Embryonic facial prominence (tissue), 1 donor: ENCODE data around the gene MICAL2.

Experiments
- DNase-seq: peaks from one replicate; pipeline ENCODE4 v3.0.0-alpha.2; 2016; ENCODE audit errors: extremely low spot score

The MICAL2 gene, protein sequence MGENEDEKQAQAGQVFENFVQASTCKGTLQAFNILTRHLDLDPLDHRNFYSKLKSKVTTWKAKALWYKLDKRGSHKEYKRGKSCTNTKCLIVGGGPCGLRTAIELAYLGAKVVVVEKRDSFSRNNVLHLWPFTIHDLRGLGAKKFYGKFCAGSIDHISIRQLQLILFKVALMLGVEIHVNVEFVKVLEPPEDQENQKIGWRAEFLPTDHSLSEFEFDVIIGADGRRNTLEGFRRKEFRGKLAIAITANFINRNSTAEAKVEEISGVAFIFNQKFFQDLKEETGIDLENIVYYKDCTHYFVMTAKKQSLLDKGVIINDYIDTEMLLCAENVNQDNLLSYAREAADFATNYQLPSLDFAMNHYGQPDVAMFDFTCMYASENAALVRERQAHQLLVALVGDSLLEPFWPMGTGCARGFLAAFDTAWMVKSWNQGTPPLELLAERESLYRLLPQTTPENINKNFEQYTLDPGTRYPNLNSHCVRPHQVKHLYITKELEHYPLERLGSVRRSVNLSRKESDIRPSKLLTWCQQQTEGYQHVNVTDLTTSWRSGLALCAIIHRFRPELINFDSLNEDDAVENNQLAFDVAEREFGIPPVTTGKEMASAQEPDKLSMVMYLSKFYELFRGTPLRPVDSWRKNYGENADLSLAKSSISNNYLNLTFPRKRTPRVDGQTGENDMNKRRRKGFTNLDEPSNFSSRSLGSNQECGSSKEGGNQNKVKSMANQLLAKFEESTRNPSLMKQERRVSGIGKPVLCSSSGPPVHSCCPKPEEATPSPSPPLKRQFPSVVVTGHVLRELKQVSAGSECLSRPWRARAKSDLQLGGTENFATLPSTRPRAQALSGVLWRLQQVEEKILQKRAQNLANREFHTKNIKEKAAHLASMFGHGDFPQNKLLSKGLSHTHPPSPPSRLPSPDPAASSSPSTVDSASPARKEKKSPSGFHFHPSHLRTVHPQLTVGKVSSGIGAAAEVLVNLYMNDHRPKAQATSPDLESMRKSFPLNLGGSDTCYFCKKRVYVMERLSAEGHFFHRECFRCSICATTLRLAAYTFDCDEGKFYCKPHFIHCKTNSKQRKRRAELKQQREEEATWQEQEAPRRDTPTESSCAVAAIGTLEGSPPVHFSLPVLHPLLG

DNA sequence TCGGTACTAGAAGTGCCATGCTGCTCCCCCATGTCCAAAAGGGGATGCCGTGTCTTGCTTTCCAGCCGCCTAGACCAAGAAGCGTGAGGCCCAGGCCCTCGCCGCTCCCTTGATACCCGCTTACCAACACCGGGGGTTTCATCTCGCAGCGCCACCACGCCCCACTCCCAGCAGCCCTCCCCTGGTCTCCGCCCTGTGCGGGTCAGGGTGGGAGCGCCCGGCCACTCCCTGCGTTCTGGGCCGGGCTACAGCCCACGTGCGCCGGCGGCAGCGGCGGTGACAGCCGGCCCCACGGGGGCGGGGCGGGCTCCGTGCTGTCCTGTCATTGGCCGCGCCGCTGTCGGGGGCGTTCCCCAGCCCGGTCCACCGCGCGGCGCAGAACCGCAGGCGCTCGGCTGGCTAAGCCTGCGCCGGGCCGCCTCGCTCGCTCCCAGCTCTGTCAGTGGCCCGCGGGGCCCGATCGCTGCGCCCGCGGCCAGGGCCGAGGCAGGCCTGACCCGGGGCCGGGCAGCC lies at the start of gene MICAL2:
MICAL2 (plus strand) TSS at position 390 of the 513 bp plus-strand sequence. CDS start 51,566 bp downstream, outside the sequence.
- DNase-seq = peak; percentile 24

DNA sequence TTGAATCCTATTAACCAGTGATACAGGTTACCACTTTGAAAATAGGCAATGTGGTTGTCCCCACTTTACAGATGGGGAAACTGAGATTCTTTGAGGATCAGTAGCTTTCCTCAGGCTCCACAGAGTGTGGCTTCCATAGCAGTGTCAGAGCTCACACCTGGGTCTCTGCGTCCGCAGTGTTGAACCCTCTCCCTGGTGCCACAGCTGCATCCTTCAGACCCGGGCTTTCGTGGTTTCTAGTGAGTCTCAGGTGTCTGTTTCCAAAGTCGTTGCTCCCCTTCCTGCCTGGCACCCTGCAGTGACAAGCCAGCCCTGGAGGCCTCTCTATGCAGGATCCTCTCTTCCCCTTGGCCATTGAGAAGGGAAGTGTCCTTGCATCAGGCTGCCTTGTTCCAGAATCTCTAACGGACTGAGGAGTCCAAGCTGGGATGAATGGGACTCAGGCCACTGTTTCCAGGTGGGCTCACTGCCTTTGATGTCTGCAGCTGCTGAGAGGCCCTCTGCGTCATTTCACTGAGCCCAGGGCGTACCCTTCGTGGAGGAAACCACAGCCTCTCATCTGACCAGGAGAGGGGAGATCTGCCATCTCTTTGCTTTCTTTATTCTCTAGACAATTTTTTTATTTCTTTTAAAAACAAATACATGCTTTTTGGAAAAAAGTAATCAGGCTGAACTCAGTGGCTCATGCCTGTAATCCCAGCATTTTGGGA lies 48.4 kb upstream of the MICAL2 start:
- DNase-seq = no peak

- no peak for DNase-seq
Observed at GRCh38 chr11:12063251-12063650, 47.1 kb upstream of the MICAL2 start.

- DNase-seq = no peak
Observed at GRCh38 chr11:12064136-12064953, 46.0 kb upstream of the MICAL2 start.

DNA sequence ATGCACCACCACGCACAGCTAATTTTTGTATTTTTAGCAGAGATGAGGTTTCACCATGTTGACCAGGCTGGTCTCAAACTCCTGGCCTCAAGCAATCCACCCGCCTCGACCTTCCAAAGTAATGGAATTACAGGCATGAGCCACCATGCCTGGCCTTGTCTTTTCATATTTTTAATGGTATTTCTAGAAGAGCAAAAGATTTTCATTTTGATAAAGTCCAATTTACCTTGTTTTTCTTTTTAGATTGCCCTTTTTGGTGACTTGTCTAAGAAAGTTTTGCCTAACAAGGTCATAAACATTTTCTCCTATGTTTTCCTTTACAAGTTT lies 45.5 kb upstream of the MICAL2 start:
- no peak for DNase-seq

GRCh38 chr11:12066056-12066798 lies 44.2 kb upstream of the MICAL2 start:
- no peak for DNase-seq

DNA sequence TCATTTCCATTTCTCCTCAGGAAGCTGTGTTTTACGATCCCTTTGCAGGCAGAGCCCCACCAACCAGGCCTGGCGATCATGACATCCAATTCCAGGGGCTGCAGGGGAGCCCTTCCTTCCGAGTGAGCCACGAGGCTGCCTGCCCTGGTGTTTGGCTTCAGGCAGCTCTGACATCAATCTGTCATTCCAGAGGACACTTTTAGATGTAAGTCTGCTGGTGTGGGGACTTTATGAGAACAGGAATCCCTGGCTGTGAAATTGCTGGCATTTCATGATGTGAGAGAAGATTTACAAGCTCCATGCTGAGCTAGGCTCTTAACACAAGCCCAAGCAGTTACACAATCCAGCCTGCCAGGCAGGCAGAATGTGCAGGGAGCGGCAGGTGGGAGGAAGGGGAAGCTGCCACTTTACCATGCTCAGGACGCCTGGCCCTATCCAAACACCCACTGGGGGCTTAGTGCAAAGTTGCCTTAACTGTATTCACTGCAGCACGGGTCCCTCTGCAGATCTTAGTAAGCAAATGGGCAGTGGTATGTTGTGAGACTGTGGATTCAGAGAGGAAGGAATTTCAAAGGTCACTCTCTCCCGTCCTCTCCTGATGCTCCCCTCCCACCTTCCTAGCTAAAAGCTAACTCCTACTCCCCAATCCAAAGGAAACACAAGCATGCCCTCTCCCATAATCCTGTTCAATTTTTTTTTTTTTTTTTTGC lies 43.4 kb upstream of the MICAL2 start:
- DNase-seq = no peak

- DNase-seq = no peak
Observed at GRCh38 chr11:12067796-12068357, 42.5 kb upstream of the MICAL2 start.

GRCh38 chr11:12069066-12069676 lies 41.2 kb upstream of the MICAL2 start:
- DNase-seq = no peak

GRCh38 chr11:12070446-12071267 lies 39.7 kb upstream of the MICAL2 start:
- DNase-seq = no peak

DNA sequence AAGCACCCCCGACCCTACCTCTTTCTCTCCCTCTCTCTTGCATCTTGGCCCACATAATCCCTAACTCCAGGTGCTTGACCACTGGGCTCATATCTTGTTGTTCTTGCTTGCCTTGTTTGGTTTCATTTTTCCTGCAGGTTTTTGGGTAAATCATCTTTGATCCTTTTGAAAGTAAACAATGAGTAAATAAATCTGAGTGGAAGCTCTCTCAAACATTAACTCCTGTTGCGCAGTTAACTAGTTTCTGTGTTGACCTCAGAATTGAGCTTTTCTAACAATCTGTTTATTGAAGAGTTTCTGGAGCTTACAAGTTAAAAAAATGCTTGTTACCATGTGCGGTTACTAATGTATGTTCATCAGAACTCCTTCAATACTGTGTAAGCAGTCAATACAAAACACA lies 38.8 kb upstream of the MICAL2 start:
- DNase-seq = no peak

DNA sequence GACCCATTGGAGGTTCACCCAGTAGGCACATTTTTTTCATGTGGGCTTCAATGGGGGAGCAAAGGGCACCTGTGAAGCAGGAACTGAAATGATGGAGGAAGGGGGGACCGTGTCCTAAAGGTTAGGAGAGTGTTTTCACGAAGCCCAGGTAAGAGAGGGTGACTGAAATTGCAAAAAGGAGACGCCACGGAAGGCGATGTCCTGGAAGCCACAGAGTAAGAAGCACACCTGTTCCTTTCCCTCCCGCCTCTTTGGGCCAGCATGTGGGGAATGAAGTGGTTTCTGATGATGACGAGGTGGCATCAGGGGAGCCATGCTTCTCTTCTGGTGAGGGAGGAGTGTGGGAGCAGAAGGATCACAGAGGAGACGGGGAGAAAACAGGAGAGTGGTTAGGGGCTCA lies 37.0 kb upstream of the MICAL2 start:
- DNase-seq = no peak

GRCh38 chr11:12073886-12074285 lies 36.5 kb upstream of the MICAL2 start:
- no peak for DNase-seq

DNA sequence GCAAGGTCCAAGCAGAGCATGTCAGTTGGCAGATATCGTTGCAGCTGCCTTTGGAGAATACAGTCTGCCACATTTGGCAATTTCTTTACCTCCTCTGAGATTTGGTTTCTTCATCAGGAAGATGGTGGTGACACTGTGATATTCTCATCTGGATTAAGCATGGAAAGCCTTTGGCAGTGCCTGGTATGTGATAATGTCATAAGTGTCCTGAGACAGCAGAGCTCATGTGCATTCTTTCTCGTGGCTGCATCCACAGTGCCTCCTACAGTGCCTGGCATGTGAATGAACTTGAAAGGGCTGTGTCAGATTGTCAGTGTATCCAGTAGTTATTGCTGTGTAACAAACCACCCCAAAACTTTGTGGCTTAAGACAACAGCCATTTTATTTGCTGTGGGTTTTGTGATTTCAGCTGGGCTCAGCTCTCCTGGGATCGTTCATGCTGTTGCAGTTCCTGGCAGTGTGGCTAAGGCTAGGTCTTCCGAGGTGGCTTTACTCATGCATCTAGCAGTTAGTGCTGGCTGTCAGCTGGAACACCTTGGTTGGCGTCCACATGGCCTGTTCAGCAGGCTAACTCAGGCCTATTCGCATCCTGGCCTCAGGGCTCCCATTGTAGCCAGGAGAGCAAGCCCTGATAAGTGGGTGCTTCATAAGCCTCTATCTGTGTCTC lies 35.7 kb upstream of the MICAL2 start:
- no peak for DNase-seq

DNA sequence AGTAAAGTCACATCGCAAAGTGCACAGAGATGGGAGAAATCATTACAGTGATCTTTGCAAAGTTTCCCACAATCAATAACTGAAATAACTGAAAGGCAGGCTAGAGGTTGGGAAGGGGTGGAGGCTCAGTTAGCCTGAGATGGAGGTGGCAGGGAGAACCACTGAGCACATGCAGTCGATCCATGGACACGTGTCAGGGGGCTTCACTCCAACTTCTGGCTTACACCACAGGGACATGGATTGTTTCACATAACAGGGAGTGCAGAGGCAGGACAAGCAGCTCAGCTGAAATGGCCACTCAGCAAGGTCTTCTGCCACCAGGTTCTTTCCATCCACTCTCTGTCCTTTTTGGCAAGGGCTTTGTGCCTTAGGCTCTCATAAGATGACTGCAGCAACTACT lies 35.1 kb upstream of the MICAL2 start:
- no peak for DNase-seq

GRCh38 chr11:12075822-12076821 lies 34.3 kb upstream of the MICAL2 start:
- DNase-seq = no peak
